Stomach smooth muscle (tissue), 2 donors: ENCODE data around the gene MBD3L3.
"Not testable (repeated sequence)": the region's sequence is repeated elsewhere in the genome, so short reads cannot be mapped to it uniquely, and the experiment has no call there.

Experiments used
- H3K27ac ChIP-seq: one replicate; pipeline ENCODE4 v1.7.0; 2013; ENCODE audit warnings: mild to moderate bottlenecking, low read length, inconsistent platforms
- H3K27me3 ChIP-seq, 2 donors: one replicate each; pipeline ENCODE4 v1.7.0; 2013; ENCODE audit warnings: low read length in 2 of 2; ENCODE audit not compliant: insufficient read depth in 2 of 2, control insufficient read depth in 1 of 2
- H3K36me3 ChIP-seq, 2 donors: one replicate each; pipeline ENCODE4 v1.7.0; 2013; ENCODE audit warnings: low read length in 2 of 2; ENCODE audit not compliant: control insufficient read depth in 2 of 2, insufficient read depth in 2 of 2
- H3K4me1 ChIP-seq: one replicate; pipeline ENCODE4 v1.7.0; 2013; ENCODE audit warnings: low read length; ENCODE audit not compliant: control insufficient read depth, insufficient read depth
- H3K4me3 ChIP-seq, 2 donors: one replicate each; pipeline ENCODE4 v1.7.0; 2013; ENCODE audit warnings: low read length in 2 of 2
- H3K9ac ChIP-seq, 2 donors: one replicate each; pipeline ENCODE4 v1.7.0; 2013; ENCODE audit warnings: low read length in 2 of 2, mild to moderate bottlenecking in 1 of 2
- H3K9me3 ChIP-seq, 2 donors: one replicate each; pipeline ENCODE4 v1.7.0; 2013; ENCODE audit warnings: low read length in 2 of 2; ENCODE audit not compliant: control insufficient read depth in 2 of 2
- donor health status: healthy.
- donor health status: Pancreatic carcinoma.

The MBD3L3 gene

DNA sequence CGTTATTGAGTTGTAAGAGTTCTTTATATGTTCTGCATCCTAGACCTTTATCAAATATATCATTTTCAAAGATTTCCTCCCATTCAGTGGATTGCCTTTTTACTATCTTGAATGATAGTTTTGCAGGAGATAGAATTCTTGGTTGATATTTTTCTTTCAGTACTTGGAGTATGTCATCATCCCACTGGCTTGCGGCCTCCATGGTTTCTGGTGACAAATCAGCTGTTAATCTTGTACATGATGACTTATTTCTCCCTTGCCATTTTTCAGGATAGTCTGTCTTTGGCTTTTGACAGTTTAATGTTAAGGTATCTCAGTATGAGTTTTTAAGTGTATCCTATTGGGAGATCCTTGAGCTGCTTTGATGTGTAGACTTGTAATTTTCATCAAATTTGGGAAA lies 19.5 kb upstream of the MBD3L3 start:
- Histone ChIP-seq H3K4me3 (no peak overlapping the region), H3K9me3 (peaks cover 34 to 60% of the 10 kb centered on the region in 2 donors), H3K4me1 (no peaks in the 10 kb centered on the region), H3K36me3 (peaks cover 83 to 90% of the 10 kb centered on the region in 2 donors), H3K9ac (no peak overlapping the region), H3K27me3 (no peaks in the 10 kb centered on the region), H3K27ac (no peak overlapping the region)

DNA sequence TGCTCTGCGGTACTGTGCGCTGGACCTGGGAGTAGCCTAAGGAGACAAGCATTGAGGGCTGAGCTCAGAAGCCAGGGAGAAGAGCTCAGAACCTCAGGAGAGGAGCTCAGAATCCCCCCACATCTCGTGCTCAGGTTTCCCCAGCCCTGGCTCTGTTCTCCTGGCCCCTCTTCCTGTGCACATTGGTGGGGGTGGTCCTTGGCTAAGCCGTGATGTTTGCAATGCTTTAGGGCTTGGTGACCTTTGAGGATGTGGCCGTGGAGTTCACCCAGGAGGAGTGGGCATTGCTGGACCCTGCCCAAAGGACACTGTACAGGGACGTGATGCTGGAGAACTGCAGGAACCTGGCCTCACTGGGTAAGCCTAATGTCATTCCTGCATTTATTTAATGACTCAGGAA lies 17.7 kb upstream of the MBD3L3 start:
- Histone ChIP-seq H3K27ac (no peak overlapping the region), H3K27me3 (no peaks in the 10 kb centered on the region), H3K4me3 (no peak overlapping the region), H3K9me3 (peaks cover 22 to 44% of the 10 kb centered on the region in 2 donors), H3K4me1 (no peaks in the 10 kb centered on the region), H3K36me3 (peaks cover 76 to 81% of the 10 kb centered on the region in 2 donors), H3K9ac (no peak overlapping the region)

DNA sequence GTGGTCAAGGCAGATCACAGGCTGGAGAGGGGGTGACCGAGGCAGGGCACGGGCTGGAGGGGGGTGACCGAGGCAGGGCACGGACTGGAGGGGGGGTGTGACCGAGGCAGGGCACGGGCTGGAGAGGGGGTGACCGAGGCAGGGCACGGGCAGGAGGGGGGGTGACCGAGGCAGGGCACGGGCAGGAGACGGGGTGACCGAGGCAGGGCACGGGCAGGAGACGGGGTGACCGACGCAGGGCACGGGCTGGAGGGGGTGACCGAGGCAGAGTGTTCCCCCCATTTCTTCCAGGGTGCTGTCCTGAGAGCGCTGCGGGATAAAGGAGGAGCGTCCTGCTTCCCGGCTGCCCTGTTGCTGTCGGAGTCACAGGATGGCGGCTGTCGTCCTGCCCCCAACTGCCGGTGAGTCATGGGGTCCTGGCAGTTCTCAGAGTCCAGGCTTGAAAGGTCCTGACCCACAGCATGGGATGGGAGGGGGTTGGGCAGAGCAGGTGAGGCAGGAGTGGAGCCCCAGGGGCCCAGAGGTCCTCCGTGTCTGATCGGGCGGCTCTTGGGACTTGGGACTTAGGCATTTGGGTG lies 16.3 kb upstream of the MBD3L3 start:
- Histone ChIP-seq H3K36me3 (peaks cover 64 to 69% of the 10 kb centered on the region in 2 donors), H3K27ac (no peak overlapping the region), H3K27me3 (no peaks in the 10 kb centered on the region), H3K9ac (no peak overlapping the region), H3K4me3 (no peak overlapping the region), H3K9me3 (peaks cover 11 to 31% of the 10 kb centered on the region in 2 donors), H3K4me1 (peaks cover 6% of the 10 kb centered on the region)

DNA sequence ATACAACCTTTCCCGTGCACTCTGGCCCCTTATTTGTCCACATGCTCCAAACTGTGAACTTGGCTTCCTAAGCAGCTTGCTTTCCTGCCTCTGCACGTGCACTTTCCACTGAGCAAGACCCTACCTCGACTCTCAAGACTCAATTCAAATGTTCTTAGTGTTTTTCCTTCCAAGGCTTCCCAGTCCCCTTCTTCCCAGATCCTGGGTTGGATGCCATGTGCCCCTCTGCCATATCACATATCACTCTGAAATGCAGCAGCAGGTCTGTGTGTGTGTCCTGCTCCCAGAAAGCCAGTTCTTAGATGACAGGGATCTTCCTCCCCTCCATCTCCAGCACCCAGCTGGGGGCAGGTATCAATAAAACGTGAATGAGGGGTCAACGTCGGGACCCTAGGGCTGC lies 14.1 kb upstream of the MBD3L3 start:
- peaks cover 2 to 14% of the 10 kb centered on the region in 2 donors for H3K9me3 ChIP-seq
- peaks cover 13% of the 10 kb centered on the region for H3K4me1 ChIP-seq
- H3K9ac ChIP-seq = no peak overlapping the region
- peaks cover 48 to 49% of the 10 kb centered on the region in 2 donors for H3K36me3 ChIP-seq
- no peak overlapping the region for H3K27ac ChIP-seq
- no peaks in the 10 kb centered on the region for H3K27me3 ChIP-seq
- H3K4me3 ChIP-seq = no peak overlapping the region

DNA sequence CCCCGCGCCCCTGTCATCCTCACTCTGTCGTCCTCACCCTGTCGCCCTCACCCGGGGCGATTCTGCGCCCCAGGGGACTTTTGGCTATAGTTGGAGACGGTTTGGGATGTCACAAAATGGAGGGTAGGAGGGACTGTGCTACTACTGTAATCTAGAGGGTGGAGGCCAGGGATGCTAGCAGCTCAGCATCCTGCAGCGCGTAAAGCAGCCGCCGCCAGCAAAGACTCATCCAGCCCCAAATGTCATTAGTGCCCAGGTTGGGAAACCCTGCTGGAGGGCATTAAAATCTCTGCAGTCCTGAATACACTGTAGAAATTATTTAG lies 11.4 kb upstream of the MBD3L3 start:
- Histone ChIP-seq H3K36me3 (peaks cover 23 to 24% of the 10 kb centered on the region in 2 donors), H3K9ac (peak overlapping the region; percentile 83 to 95), H3K9me3 (no peaks in the 10 kb centered on the region), H3K4me1 (peaks cover 13% of the 10 kb centered on the region), H3K4me3 (peak overlapping the region; percentile 98 to 99), H3K27me3 (no peaks in the 10 kb centered on the region), H3K27ac (peak overlapping the region; percentile 53)

DNA sequence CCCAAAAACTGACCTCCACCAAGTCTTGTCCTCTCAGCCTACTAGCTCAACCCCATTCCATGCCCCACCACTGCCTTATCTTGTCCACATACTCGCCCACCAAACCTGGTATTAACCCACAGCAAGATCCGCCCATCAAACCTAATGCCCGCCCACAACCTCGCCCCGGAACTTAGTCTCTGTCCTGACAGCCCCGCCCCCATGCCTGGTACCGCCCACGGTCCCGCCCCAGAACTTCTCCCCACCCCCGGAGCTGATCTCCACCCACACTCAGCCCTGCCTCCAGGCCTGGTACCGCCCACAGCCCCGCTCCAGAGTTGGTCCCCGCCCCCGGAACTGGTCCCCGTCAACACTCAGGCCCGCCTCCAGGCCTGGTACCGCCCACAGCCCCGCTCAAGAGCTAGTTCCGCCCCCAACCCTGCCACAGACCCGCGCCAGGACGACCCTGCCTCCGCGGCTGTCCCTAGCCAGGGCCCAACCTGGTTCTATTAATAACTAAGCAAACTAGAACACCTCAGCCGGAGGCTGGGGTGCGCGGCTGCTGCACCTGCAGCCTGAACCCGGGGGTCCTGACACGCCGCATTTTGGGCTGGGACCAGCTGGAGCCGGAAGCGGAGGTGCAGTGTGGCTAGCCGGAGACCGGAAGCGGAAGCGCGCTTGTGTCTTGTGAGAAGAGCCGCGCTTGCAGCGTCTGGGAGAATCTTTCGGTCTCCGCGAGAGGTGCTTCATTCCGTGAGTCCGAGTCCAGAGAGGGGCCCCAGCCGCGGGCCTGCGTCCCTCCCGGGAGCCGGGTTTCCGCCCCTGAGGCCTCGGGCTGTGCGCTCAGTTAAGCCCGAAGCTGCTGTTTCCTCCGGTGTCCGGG lies 10.8 kb upstream of the MBD3L3 start, which contains the start of gene ZNF557:
Gene ZNF557 (plus strand): TSS at position 662 of the 862 bp plus-strand sequence. CDS start 5,372 bp downstream, outside the sequence.
- Histone ChIP-seq H3K36me3 (peaks cover 17 to 20% of the 10 kb centered on the region in 2 donors), H3K27ac (peak within 1 kb of the TSS; percentile 53), H3K27me3 (no peaks in the 10 kb centered on the region), H3K4me1 (peaks cover 13% of the 10 kb centered on the region), H3K9me3 (no peaks in the 10 kb centered on the region), H3K4me3 (peak within 1 kb of the TSS; percentile 98 to 99), H3K9ac (peak within 1 kb of the TSS; percentile 83 to 95)

DNA sequence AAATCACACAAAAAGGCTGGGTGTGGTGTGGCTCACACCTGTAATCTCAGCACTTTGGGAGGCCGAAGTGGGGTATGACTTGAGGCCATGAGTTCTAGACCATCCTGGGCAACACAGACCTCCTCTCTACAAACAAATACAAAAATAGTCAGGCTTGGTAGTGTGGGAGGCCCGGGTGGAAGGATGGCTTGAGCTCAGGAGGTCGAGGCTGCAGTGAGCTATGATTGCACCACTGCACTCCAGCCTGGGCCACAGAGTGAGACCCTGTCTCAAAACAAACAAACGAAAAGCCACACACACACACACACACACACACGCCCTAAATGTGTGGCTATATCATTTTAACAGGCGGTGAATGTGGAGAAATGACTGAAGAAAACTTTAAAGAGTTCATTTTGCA lies 10.1 kb upstream of the MBD3L3 start:
- Histone ChIP-seq H3K27ac (no peak overlapping the region), H3K4me1 (peaks cover 13% of the 10 kb centered on the region), H3K36me3 (peaks cover 15 to 16% of the 10 kb centered on the region in 2 donors), H3K9me3 (no peaks in the 10 kb centered on the region), H3K4me3 (peak overlapping the region; percentile 53 to 68), H3K9ac (no peak overlapping the region), H3K27me3 (no peaks in the 10 kb centered on the region)

DNA sequence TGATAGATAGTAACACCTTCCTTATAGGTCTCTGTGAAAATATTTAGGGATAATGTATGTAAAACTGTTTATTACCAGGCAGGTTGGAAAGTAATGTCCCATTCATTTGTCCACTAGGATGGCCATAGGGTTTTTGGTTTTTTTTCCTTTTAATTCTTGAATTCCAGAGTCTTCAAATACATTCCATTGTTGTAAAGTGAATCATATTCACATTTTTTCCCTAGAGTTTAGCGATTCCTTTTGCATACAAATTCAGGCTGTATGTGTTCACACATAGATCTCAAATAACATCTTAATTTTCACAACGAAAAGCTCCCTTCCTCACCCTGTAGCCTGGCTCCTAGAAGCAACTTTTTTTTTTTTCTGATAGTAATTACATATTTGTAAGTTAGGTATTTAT lies 9.2 kb upstream of the MBD3L3 start:
- Histone ChIP-seq H3K9me3 (no peaks in the 10 kb centered on the region), H3K4me1 (peaks cover 13% of the 10 kb centered on the region), H3K27me3 (no peaks in the 10 kb centered on the region), H3K9ac (no peak overlapping the region), H3K27ac (no peak overlapping the region), H3K36me3 (peaks cover 9 to 11% of the 10 kb centered on the region in 2 donors), H3K4me3 (no peak overlapping the region)

DNA sequence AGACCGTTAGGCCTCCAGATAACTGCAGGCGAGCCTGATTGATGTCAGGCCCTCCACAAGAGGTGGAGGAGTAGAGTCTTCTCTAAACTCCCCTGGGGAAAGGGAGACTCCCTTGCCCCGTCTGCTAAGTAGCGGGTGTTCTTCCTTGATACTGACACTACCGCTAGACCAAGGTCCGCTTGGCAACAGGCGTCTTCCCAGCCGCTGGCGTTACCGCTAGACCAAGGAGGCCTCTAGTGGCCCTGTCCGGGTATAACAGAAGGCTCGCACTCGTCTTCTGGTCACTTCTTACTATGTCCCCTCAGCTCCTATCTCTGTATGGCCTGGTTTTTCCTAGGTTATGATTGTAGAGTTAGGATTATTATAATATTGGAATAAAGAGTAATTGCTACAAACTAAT lies 8.6 kb upstream of the MBD3L3 start:
- not testable (repeated sequence) for H3K36me3 ChIP-seq, H3K4me3 ChIP-seq, H3K9me3 ChIP-seq, H3K27me3 ChIP-seq, H3K9ac ChIP-seq, H3K27ac ChIP-seq
- peaks cover 13% of the 10 kb centered on the region for H3K4me1 ChIP-seq

DNA sequence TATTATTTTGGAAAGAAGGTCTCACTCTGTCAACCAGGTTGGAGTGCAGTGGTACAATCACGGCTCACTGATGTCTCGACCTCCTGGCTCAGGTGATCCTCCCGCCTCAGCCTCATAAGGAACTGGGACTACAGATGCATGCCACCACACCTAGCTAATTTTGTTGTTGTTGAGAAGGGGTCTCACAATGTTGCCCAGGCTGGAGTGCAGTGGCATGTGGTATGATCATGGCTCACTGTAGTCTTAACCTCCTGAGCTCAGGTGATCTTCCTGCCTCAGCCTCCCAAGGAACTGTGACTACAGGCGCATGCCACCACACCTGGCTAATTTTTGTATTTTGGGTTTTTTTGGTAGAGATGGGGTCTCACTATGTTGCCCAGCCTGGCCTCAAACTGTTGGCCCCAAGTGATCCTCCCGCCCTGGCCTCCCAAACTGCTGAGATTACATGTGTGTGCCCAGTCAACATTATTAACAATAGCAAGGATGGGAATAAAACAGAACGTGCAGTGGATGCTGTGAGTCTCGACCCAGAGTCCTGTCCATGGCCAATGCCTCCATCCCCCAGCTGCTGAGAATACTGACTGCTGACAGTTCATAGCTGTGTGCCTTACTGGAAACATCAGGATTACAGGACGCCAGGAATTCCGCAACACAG lies 5.4 kb upstream of the MBD3L3 start:
- Histone ChIP-seq H3K9me3 (no peaks in the 10 kb centered on the region), H3K4me3 (no peak overlapping the region), H3K27ac (no peak overlapping the region), H3K4me1 (peaks cover 2% of the 10 kb centered on the region), H3K9ac (no peak overlapping the region), H3K36me3 (no peaks in the 10 kb centered on the region), H3K27me3 (no peaks in the 10 kb centered on the region)
